ENCODE data around the gene LRRC57. TPM values are rescaled to one million over a fixed set of nuclear protein-coding genes. Genes with fewer than 3 reads are reported as not detected.

The LRRC57 gene
- 9.6 TPM for total RNA-seq
- 13.8 TPM for polyA plus RNA-seq
- long read RNA-seq, donor 1: 0 reads
- long read RNA-seq, donor 2: 0 reads
- long read RNA-seq, donor 3, partial matches to known transcripts: 0 of 2 reads
- long read RNA-seq, donor 3, other reads (novel, unspliced or antisense): 0 of 2 reads
- long read RNA-seq, donor 4, full-length matches to known transcripts: 1 of 1 reads
- long read RNA-seq, donor 4, partial matches to known transcripts: 0 of 1 reads
- long read RNA-seq, donor 4, other reads (novel, unspliced or antisense): 0 of 1 reads
- long read RNA-seq, donor 5, partial matches to known transcripts: 8 of 11 reads
- long read RNA-seq, donor 5, other reads (novel, unspliced or antisense): 0 of 11 reads
- long read RNA-seq, donor 6: 0 reads
- long read RNA-seq, donor 7, partial matches to known transcripts: 0 of 10 reads
- long read RNA-seq, donor 7, other reads (novel, unspliced or antisense): 8 of 10 reads
- long read RNA-seq, donor 8, partial matches to known transcripts: 0 of 3 reads
- long read RNA-seq, donor 8, other reads (novel, unspliced or antisense): 0 of 3 reads
- long read RNA-seq, donor 9, partial matches to known transcripts: 0 of 2 reads
- long read RNA-seq, donor 9, other reads (novel, unspliced or antisense): 0 of 2 reads
- long read RNA-seq, donor 10: 0 reads

DNA sequence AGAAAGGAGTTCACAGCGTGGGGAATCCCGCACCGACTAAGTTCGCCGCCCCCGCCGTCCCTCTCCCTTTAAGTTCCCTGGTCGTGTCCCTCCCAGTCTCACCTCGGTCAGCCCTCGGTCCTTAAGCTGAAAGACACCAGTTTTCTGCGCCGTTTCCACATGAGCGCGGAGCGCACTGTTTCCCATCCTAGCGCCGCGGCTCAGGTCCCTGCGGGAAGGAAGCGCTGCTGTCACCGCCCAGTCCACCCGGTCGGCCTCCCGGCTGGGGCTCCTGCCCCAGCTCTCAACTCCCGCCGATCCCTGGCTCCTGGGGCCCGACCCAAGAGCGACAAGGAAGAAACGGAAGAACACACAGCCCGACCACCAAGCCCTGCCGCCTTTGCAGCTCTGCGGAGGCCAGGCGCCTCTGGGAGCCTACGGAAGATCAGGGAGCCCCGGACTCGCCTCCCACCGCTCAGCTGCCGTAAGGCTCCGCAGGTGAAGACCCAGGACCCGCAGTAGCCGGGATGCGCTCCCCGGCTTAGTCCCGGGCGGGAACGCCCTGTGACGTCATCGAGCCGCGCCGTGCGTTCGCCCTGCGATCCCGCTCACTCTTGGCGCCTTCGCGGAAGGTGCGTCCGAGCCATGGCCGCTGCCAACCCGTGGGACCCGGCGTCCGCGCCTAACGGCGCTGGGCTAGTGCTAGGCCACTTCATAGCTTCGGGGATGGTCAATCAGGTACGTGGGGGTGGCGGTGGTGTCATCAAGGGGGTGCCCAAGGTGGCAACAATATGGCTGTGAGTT is at the start of gene LRRC57, which contains the start of gene HAUS2:
Gene LRRC57, minus strand, starts transcription at position 545 of the 783 bp plus-strand sequence. Its CDS starts 359 bp downstream, at position 186.
Gene HAUS2, plus strand, starts transcription at position 590 of the 783 bp plus-strand sequence. Its CDS starts 35 bp downstream, at position 625.
- peaks cover 15 to 20% of the 10 kb centered on the region in 2 donors for H3K4me1 ChIP-seq (ENCODE audit: control insufficient read depth in 2 of 2, insufficient read depth in 2 of 2, low read length in 2 of 2)

GRCh38 chr15:42595626-42596240 is 47.1 kb upstream of the LRRC57 start:
- Histone ChIP-seq H3K36me3 (ENCODE audit: control insufficient read depth in 2 of 2, insufficient read depth in 2 of 2, low read length in 1 of 2) (peaks cover 0 to 3% of the 10 kb centered on the region in 2 donors), H3K27ac (ENCODE audit: low read depth in 1 of 2, low read length in 1 of 2) (no peak overlapping the region), H3K4me1 (ENCODE audit: control insufficient read depth in 2 of 2, insufficient read depth in 2 of 2, low read length in 2 of 2) (peaks cover 0 to 3% of the 10 kb centered on the region in 2 donors), H3K27me3 (ENCODE audit: control insufficient read depth in 2 of 2, insufficient read depth in 1 of 2, low read length in 1 of 2) (no peaks in the 10 kb centered on the region), H3K9me3 (ENCODE audit: control insufficient read depth in 2 of 2, insufficient read depth in 1 of 2, low read length in 1 of 2) (no peaks in the 10 kb centered on the region), H3K4me3 (ENCODE audit: low read length in 2 of 2) (no peak overlapping the region)
- no peak for DNase-seq (ENCODE audit: low read depth in 6 of 9, low spot score in 9 of 9)
- 57% methylated on average over 4 of the region's 4 CpGs for WGBS

More for the DNA sequence above, at the start of gene LRRC57, which contains the start of gene HAUS2:
- Histone ChIP-seq H3K9me3 (ENCODE audit: control insufficient read depth in 2 of 2, insufficient read depth in 1 of 2, low read length in 1 of 2) (no peaks in the 10 kb centered on the region), H3K27me3 (ENCODE audit: control insufficient read depth in 2 of 2, insufficient read depth in 1 of 2, low read length in 1 of 2) (no peaks in the 10 kb centered on the region), H3K36me3 (ENCODE audit: control insufficient read depth in 2 of 2, insufficient read depth in 2 of 2, low read length in 1 of 2) (peaks cover 11 to 23% of the 10 kb centered on the region in 2 donors), H3K4me3 (ENCODE audit: low read length in 2 of 2) (peak within 1 kb of the TSS; percentile 81 to 95), H3K27ac (ENCODE audit: low read depth in 1 of 2, low read length in 1 of 2) (peak within 1 kb of the TSS; percentile 90 to 94)
- WGBS: under 1% methylated on average over 71 of the region's 71 CpGs
- peak; percentile 76 to 94 (median 83) for DNase-seq (ENCODE audit: low read depth in 6 of 9, low spot score in 9 of 9)

- H3K4me3 ChIP-seq (ENCODE audit: low read length in 2 of 2): no peak overlapping the region
- DNase-seq (ENCODE audit: low read depth in 6 of 9, low spot score in 9 of 9): no peak
- H3K27me3 ChIP-seq (ENCODE audit: control insufficient read depth in 2 of 2, insufficient read depth in 1 of 2, low read length in 1 of 2): no peaks in the 10 kb centered on the region
- H3K4me1 ChIP-seq (ENCODE audit: control insufficient read depth in 2 of 2, insufficient read depth in 2 of 2, low read length in 2 of 2): peaks cover 0 to 3% of the 10 kb centered on the region in 2 donors
- H3K27ac ChIP-seq (ENCODE audit: low read depth in 1 of 2, low read length in 1 of 2): no peak overlapping the region
- no peaks in the 10 kb centered on the region for H3K9me3 ChIP-seq (ENCODE audit: control insufficient read depth in 2 of 2, insufficient read depth in 1 of 2, low read length in 1 of 2)
- WGBS: 97% methylated on average over 5 of the region's 5 CpGs
- H3K36me3 ChIP-seq (ENCODE audit: control insufficient read depth in 2 of 2, insufficient read depth in 2 of 2, low read length in 1 of 2): peaks cover 0 to 4% of the 10 kb centered on the region in 2 donors
Observed at GRCh38 chr15:42594095-42594494, 45.5 kb upstream of the LRRC57 start.

DNA sequence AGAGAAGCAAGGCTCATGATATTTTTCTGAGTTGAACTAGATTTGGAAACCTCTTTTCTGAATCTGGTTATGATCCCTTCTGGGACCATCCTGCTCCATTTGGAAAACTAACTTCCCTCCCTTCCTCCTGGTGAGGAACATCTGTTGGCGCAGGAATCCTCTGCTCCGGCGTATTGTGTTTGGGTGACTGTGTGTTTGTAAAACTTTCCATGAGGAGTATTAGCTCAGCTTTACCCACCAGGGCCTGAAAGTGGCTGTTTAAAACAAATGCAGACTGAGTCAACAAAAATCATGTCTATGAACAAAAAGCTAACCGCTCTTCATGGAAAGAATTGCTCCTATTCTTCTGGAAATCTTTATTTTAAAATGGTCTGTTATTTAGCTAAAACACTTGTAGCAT is 44.5 kb upstream of the LRRC57 start:
- no peaks in the 10 kb centered on the region for H3K9me3 ChIP-seq (ENCODE audit: control insufficient read depth in 2 of 2, insufficient read depth in 1 of 2, low read length in 1 of 2)
- H3K4me3 ChIP-seq (ENCODE audit: low read length in 2 of 2): no peak overlapping the region
- 99% methylated on average over 4 of the region's 4 CpGs for WGBS
- H3K27ac ChIP-seq (ENCODE audit: low read depth in 1 of 2, low read length in 1 of 2): no peak overlapping the region
- peaks cover 0 to 4% of the 10 kb centered on the region in 2 donors for H3K36me3 ChIP-seq (ENCODE audit: control insufficient read depth in 2 of 2, insufficient read depth in 2 of 2, low read length in 1 of 2)
- H3K4me1 ChIP-seq (ENCODE audit: control insufficient read depth in 2 of 2, insufficient read depth in 2 of 2, low read length in 2 of 2): peaks cover 0 to 3% of the 10 kb centered on the region in 2 donors
- no peaks in the 10 kb centered on the region for H3K27me3 ChIP-seq (ENCODE audit: control insufficient read depth in 2 of 2, insufficient read depth in 1 of 2, low read length in 1 of 2)
- no peak for DNase-seq (ENCODE audit: low read depth in 6 of 9, low spot score in 9 of 9)

DNA sequence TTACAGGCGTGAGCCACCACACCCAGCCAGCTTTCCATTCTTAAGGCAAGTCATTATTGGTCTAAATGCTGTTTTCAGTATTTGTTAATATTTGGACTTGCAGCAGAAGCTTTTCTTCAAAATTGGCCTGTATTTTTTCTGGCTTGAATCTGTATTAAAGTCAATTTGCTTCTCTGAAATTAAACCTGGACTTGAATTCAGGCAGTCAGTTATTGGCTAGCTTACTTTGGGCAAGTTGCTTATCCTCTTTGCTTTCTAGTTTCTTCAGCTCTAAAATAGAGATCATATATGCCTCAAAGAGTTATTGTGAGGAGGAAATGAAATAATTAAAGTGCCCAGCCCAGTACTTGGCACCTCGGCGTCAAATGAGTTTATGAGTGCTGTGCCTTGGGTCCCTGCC is 44.1 kb upstream of the LRRC57 start:
- peaks cover 0 to 4% of the 10 kb centered on the region in 2 donors for H3K36me3 ChIP-seq (ENCODE audit: control insufficient read depth in 2 of 2, insufficient read depth in 2 of 2, low read length in 1 of 2)
- no peaks in the 10 kb centered on the region for H3K9me3 ChIP-seq (ENCODE audit: control insufficient read depth in 2 of 2, insufficient read depth in 1 of 2, low read length in 1 of 2)
- H3K27me3 ChIP-seq (ENCODE audit: control insufficient read depth in 2 of 2, insufficient read depth in 1 of 2, low read length in 1 of 2): no peaks in the 10 kb centered on the region
- no peak for DNase-seq (ENCODE audit: low read depth in 6 of 9, low spot score in 9 of 9)
- peaks cover 0 to 3% of the 10 kb centered on the region in 2 donors for H3K4me1 ChIP-seq (ENCODE audit: control insufficient read depth in 2 of 2, insufficient read depth in 2 of 2, low read length in 2 of 2)
- 97% methylated on average over 3 of the region's 3 CpGs for WGBS
- H3K4me3 ChIP-seq (ENCODE audit: low read length in 2 of 2): no peak overlapping the region
- no peak overlapping the region for H3K27ac ChIP-seq (ENCODE audit: low read depth in 1 of 2, low read length in 1 of 2)

- no peak for DNase-seq (ENCODE audit: low read depth in 6 of 9, low spot score in 9 of 9)
- peaks cover 0 to 4% of the 10 kb centered on the region in 2 donors for H3K36me3 ChIP-seq (ENCODE audit: control insufficient read depth in 2 of 2, insufficient read depth in 2 of 2, low read length in 1 of 2)
- no peak overlapping the region for H3K4me3 ChIP-seq (ENCODE audit: low read length in 2 of 2)
- no peaks in the 10 kb centered on the region for H3K9me3 ChIP-seq (ENCODE audit: control insufficient read depth in 2 of 2, insufficient read depth in 1 of 2, low read length in 1 of 2)
- no peaks in the 10 kb centered on the region for H3K27me3 ChIP-seq (ENCODE audit: control insufficient read depth in 2 of 2, insufficient read depth in 1 of 2, low read length in 1 of 2)
- WGBS: 92% methylated on average over 10 of the region's 10 CpGs
- peaks cover 0 to 3% of the 10 kb centered on the region in 2 donors for H3K4me1 ChIP-seq (ENCODE audit: control insufficient read depth in 2 of 2, insufficient read depth in 2 of 2, low read length in 2 of 2)
- H3K27ac ChIP-seq (ENCODE audit: low read depth in 1 of 2, low read length in 1 of 2): no peak overlapping the region
Observed at GRCh38 chr15:42591238-42591934, 42.8 kb upstream of the LRRC57 start.

- 97% methylated on average over 5 of the region's 5 CpGs for WGBS
- H3K27ac ChIP-seq (ENCODE audit: low read depth in 1 of 2, low read length in 1 of 2): no peak overlapping the region
- H3K4me3 ChIP-seq (ENCODE audit: low read length in 2 of 2): no peak overlapping the region
- peaks cover 0 to 4% of the 10 kb centered on the region in 2 donors for H3K36me3 ChIP-seq (ENCODE audit: control insufficient read depth in 2 of 2, insufficient read depth in 2 of 2, low read length in 1 of 2)
- H3K4me1 ChIP-seq (ENCODE audit: control insufficient read depth in 2 of 2, insufficient read depth in 2 of 2, low read length in 2 of 2): peaks cover 0 to 3% of the 10 kb centered on the region in 2 donors
- H3K27me3 ChIP-seq (ENCODE audit: control insufficient read depth in 2 of 2, insufficient read depth in 1 of 2, low read length in 1 of 2): no peaks in the 10 kb centered on the region
- DNase-seq (ENCODE audit: low read depth in 6 of 9, low spot score in 9 of 9): no peak
- H3K9me3 ChIP-seq (ENCODE audit: control insufficient read depth in 2 of 2, insufficient read depth in 1 of 2, low read length in 1 of 2): no peaks in the 10 kb centered on the region
Observed at GRCh38 chr15:42590619-42591237, 42.1 kb upstream of the LRRC57 start.

All from thymus (tissue), 14 donors.